Epidermal melanocyte (primary cell): ENCODE results near the gene AFF3.
A peak's percentile ranks its signal among the peaks of the same experiment; 100 is the strongest.

Experiments
- DNase-seq: peaks from one replicate; pipeline ENCODE4 v3.0.0; 2011; ENCODE audit warnings: low spot score; ENCODE audit not compliant: insufficient read length

The AFF3 gene

GRCh38 chr2:99565227-99565626 lies 577.2 kb downstream of the AFF3 start:
- DNase-seq, result no peak

DNA sequence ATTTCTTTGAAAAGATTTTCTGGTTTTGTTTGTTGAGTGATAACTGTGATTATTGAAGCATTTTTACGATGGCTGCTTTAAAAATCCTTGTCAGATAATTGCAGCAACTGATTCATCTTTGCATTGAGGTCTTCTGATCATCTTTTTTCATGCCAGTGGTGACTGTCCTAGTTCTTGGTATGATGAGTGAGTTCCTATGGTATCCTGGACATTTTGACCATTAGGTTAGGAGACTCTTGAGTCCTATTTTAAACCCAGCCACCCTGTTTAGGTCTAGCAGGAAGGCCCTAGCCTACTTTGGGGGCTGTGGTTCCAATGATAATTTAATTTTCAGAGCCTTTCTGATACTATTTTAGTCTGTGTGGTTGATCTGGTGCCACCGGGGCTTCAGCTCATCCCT lies 579.9 kb downstream of the AFF3 start:
- DNase-seq, result no peak

- DNase-seq, result no peak
These were observed 580.6 kb downstream of the AFF3 start for GRCh38 chr2:99561804-99562203.

DNA sequence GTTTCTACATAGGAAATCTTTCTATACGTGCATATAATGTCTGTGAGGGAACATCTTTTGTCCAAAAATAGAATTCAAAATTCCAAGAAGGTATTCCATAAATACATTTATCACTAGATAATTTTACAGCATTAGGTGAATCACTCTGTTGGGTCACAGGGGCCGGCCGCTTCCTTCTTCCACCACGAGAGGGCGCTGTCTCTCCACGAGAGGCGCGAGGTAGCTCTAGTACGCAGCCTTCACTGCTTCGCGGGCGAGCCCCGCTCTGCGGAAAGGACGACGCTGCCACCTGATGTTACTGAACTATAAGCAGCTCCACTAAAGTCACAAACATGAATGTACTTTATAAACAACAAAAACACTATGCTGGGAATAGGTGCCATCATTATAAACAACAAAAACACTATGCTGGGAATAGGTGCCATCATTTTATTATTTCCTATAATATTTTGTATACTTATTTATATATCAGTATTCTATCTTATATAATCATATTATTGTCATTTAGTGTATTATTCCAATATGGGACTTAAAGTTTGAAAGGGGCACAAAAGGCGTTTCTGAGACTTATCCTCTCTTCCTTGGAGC lies 583.2 kb downstream of the AFF3 start:
- DNase-seq, result peak; percentile 59

DNA sequence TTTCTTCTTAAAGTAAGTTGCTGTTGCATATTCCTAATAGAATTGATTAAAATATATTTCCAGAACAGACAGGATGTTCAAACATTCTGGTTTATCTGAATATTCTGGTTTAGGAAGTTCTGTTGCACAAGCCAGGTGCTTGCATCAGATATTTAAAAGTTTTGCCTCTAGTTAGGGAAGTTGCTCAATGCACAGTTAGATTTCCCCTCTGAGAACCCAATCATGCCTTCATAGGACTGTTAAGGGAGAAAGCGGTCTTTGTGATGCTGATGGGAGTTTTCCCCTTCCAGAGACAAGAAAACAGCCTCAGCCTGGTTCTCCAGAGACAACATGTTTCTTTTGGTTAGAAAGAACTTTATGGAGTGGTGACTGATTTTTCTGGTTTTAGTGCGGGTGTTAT lies 587.0 kb downstream of the AFF3 start:
- no peak for DNase-seq

DNA sequence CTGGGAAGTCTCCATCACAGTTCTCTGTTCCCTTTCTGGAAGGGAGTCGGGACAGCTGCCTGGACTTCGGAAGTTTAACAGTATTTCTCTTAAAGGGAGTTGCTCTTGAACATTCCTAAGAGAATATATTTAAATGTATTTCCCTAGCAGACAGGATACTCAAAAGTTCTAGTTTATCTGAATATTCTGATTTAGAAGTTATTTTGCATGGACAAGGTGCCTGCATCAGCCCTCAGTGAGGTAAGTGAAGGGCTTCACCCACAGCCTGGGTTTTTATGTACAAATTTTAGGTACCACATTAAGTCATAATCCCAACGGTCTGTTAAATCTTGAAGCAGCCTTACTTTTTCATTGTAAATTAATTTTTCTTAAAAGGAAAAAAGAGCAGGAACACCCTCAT lies 587.5 kb downstream of the AFF3 start:
- no peak for DNase-seq

DNA sequence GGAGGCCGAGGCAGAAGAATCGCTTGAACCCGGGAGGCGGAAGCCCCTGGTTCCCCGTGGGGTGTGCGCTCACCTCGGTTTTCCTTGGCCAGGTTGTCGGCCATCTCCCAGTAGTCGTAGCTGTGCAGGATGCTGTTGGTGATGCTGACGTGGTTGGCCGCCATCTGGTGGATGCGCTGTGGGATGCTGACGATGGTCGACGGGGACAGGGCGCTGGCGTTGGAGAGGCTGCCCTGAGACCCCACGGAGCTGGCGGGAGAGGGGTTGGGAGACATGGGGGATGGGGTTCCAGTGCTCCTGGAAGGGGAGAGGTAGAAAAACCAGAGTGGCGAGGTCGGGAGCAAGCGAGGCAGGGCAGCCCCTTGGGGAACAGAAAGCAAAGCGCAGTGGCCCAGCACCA lies 588.2 kb downstream of the AFF3 start:
- DNase-seq, result no peak

DNA sequence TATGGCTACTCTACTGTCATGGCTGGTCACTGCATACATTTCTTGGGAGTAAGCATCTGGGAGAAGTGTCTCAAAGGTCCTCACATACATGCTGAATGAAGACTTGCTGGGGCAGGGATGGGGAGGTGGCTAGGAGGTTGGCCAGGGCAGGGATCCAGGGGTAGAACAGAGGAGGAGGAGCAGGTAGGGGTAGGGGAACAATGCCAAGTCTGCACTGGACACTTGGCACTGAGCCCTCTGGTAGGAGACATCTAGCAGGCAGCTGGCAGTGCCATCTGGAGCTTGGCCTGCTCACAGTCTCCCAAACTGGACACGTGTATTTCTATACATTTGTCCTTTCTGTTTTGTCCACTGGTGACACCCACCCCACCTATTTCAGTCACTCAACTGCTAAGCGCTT lies 589.9 kb downstream of the AFF3 start:
- DNase-seq, result no peak

DNA sequence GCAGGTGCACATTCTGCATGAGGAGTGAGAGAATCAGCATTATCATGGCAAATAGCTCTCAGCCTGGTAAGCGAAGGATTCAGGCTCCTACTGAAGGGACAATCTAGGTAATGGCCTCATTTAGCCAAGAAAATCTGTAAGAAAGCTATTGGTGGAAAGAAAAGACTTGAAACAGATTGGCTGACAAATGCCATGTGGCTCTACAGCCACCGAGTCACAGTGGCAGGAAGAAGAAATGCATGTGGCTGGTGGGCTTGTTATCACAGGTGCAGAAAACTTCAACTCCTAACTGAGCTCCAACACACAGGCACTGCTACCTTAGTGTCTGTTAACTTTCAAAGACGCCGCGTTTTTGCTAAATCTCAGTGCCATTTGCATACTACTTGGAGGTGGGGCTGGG lies 592.0 kb downstream of the AFF3 start:
- no peak for DNase-seq

GRCh38 chr2:99545604-99546003 lies 596.8 kb downstream of the AFF3 start:
- DNase-seq, result no peak

- DNase-seq, result no peak
These were observed 597.3 kb downstream of the AFF3 start for GRCh38 chr2:99545066-99545465.

- no peak for DNase-seq
These were observed 597.8 kb downstream of the AFF3 start for GRCh38 chr2:99544608-99545007.

DNA sequence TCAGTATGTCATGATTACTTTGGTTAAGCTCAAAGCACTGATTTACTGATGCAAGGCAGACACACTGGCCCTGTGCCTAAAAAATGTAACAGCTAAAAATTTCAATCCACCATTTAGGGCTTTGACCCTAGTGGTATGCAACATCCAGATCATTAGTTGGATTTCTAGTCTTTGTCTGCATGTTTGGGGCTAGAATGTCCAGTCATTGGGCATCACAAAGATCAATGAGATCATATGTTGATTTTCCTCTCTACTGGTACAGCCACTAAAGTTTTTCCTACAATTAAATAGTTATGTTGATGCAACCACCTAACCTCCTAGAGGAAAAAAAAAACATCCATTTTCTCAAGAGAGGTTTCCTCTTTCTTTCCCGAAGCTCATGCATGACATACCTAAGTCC lies 599.1 kb downstream of the AFF3 start:
- DNase-seq, result no peak

GRCh38 chr2:99537910-99538485 lies 604.4 kb downstream of the AFF3 start:
- no peak for DNase-seq

DNA sequence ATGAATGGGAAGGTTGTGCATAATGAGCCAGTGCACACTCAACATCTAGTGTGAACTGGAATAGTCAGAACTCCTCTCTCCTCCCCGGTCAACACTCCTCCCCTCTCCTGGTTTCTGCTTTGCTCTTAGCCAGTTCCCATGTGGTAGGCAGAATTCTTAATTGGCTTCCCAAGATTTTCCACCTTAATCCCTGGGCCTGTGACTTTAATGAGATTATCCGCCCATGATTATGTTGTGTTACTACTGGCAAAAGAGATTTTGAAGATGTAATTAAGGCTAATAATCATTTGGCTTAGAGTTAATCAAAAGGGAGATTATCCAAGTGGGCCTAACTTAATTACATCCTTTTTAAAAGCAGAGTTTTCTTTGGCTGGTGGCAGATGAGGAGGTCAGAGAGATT lies 618.3 kb downstream of the AFF3 start:
- no peak for DNase-seq

- no peak for DNase-seq
These were observed 620.2 kb downstream of the AFF3 start for GRCh38 chr2:99522157-99522556.

DNA sequence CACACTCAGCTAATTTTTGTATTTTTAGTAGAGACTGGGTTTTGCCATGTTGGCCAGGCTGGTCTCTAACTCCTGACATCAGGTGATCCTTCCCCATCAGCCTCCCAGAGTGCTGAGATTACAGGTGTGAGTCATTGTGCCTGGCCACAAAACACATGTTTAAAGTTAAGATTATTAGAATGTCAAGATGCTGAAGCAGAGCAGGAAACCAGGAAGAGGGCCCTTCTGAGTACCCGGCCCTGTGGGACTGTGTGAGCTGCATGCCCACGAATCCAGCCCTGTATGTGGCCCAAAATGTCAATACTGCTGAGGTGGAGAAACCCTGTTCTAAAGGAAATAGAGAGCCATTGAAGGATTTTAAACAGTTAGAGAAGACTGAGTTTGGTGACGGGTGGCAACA lies 621.6 kb downstream of the AFF3 start:
- no peak for DNase-seq

- no peak for DNase-seq
These were observed 622.2 kb downstream of the AFF3 start for GRCh38 chr2:99520195-99520594.

DNA sequence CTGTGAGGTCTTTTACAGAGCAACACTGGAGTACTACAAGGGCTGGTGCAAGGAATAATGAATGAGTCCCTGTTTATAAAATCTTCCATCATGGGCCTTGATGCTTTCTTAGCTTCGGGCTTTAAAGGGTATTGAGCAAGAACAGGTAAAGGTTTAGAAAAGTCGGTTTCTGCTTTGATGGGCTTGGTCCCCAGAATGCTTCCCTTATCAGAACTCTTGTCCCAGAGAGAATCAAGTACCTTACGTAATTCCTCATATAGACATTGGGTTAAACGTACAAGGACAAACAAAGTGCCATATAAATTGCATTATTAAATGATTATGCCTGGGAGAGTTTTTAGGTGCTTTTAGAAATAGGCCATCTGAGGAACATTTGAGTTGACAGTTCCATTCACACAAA lies 628.0 kb downstream of the AFF3 start:
- DNase-seq, result no peak

DNA sequence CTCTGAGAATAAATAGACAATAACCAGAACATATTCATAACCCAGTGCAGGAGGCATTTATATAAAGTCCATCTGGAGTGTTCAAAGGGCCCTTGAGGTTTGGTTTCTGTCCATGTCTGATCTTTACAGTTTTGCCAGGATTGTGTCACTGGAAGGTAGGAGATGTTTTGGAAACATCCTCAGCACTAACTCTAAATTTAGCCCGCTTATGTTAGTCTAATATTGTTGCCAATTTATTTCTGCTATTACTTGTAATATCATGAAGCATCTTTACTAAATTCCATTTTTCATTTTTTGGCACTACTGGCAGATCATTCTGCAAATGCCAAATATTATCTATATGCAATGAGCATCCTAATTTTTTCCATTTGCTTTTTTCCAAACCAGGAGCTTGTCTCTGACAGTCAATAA lies 630.2 kb downstream of the AFF3 start:
- no peak for DNase-seq

DNA sequence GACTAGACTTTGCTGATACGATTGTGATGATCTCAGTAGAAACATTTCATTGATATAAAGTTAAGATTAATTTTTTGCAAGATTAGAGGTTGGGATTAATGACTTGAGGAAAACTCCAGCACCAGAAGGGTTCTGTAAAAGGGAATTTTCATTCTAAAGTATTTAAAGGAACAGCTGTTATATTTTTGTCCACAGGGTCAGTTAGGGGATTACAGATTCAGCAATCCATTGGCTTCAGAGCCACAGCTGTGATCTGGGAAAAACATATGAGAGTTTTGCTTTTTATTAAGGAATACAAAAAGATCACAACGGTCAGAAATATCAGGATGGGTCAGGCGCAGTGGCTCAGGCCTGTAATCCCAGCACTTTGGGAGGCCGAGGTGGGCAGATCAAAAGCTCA lies 633.0 kb downstream of the AFF3 start:
- no peak for DNase-seq

- DNase-seq, result no peak
These were observed 634.2 kb downstream of the AFF3 start for GRCh38 chr2:99507937-99508818.
